HEK293T (cell line): ENCODE data around the gene KIAA1191.

Experiments
- CTCF ChIA-PET: fragments of 350-600 bp; formaldehyde crosslinking; extraction: SDS; loops from one replicate; lab custom pipeline; 2021; ENCODE audit warnings: antibody characterized with exemption, inconsistent platforms; lab: Yijun Ruan, JAX
- POLR2A ChIA-PET: fragments of 350-600 bp; formaldehyde crosslinking; extraction: SDS; loops from one replicate; lab custom pipeline; 2020; ENCODE audit warnings: antibody characterized with exemption, inconsistent platforms; lab: Yijun Ruan, JAX
- DNase-seq: peaks from one replicate; pipeline ENCODE4 v3.0.0; 2012; ENCODE audit warnings: mixed read lengths; ENCODE audit errors: extremely low spot score
- ARNT ChIP-seq: fragments of 450-650 bp; IDR thresholded peaks from 2 replicates; pipeline ENCODE4 v1.6.1; 2017; ENCODE audit warnings: mild to moderate bottlenecking
- BHLHE40 ChIP-seq: fragments of 450-650 bp; IDR thresholded peaks from 2 replicates; pipeline ENCODE4 v1.6.1; 2016; ENCODE audit warnings: mild to moderate bottlenecking, moderate library complexity, borderline replicate concordance
- CTBP1 ChIP-seq: fragments of 450-650 bp; IDR thresholded peaks from 2 replicates; pipeline ENCODE4 v1.6.1; 2016; ENCODE audit warnings: borderline replicate concordance
- ELF4 ChIP-seq: fragments of 450-650 bp; IDR thresholded peaks from 2 replicates; pipeline ENCODE4 v1.6.1; 2017; ENCODE audit warnings: antibody characterized with exemption
- FOXA1 ChIP-seq: fragments of 450-650 bp; IDR thresholded peaks from 2 replicates; pipeline ENCODE4 v1.6.1; 2016; ENCODE audit warnings: mild to moderate bottlenecking
- FOXK2 ChIP-seq: fragments of 450-650 bp; IDR thresholded peaks from 2 replicates; pipeline ENCODE4 v1.6.1; 2016; ENCODE audit warnings: mild to moderate bottlenecking
- FOXM1 ChIP-seq: fragments of 450-650 bp; IDR thresholded peaks from 2 replicates; pipeline ENCODE4 v1.6.1; 2017; ENCODE audit warnings: mild to moderate bottlenecking, borderline replicate concordance
- HDGF ChIP-seq: fragments of 450-650 bp; IDR thresholded peaks from 2 replicates; pipeline ENCODE4 v1.6.1; 2017; ENCODE audit warnings: antibody characterized with exemption, borderline replicate concordance
- L3MBTL2 ChIP-seq: fragments of 450-650 bp; conservative IDR thresholded peaks from 2 replicates; pipeline ENCODE4 v1.6.1; 2016; ENCODE audit warnings: mild to moderate bottlenecking
- LEF1 ChIP-seq: fragments of 450-650 bp; IDR thresholded peaks from 2 replicates; pipeline ENCODE4 v1.6.1; 2017; ENCODE audit warnings: mild to moderate bottlenecking, borderline replicate concordance
- NFRKB ChIP-seq: fragments of 450-650 bp; IDR thresholded peaks from 2 replicates; pipeline ENCODE4 v1.6.1; 2016; ENCODE audit warnings: mild to moderate bottlenecking, moderate library complexity
- PKNOX1 ChIP-seq: fragments of 450-650 bp; IDR thresholded peaks from 2 replicates; pipeline ENCODE4 v1.6.1; 2016
- SP1 ChIP-seq: fragments of 450-650 bp; IDR thresholded peaks from 2 replicates; pipeline ENCODE4 v1.6.1; 2017
- SUZ12 ChIP-seq: fragments of 450-650 bp; IDR thresholded peaks from 2 replicates; pipeline ENCODE4 v1.6.1; 2016; ENCODE audit warnings: mild to moderate bottlenecking
- TARDBP ChIP-seq: fragments of 450-650 bp; IDR thresholded peaks from 2 replicates; pipeline ENCODE4 v1.6.1; 2016
- ZNF384 ChIP-seq: fragments of 450-650 bp; IDR thresholded peaks from 2 replicates; pipeline ENCODE4 v1.6.1; 2016

The KIAA1191 gene

DNA sequence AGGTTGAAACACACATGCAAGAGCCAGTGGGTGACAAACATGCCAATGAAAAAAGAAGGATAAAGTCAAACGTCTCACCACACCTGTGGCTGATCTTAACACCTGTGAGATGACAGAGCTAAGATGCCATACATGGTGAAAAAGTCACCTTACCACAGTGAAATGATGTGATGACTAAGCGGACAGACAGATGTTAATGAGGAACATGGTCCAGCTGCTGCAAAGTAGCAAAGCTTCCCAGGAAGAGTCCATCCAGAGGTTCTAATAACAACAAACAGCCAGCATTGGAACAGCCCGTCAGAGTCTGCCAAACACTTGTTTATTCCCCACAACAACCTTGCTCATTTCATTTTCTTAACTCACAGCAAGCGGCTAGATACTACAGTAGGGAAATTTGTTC is 1.9 kb downstream of the KIAA1191 start:
- ChIA-PET CTCF (no interaction called here), POLR2A (interaction anchor here (1.3 to 3.7 kb wide), 3 partner anchors 9 to 29 kb away, joined by 3 to 22 read pairs (median 7); partner anchors contain the start of genes HIGD2A and NOP16)
- no peak for TF ChIP-seq TARDBP
- no peak for TF ChIP-seq L3MBTL2
- TF ChIP-seq NFRKB = no peak
- no peak for TF ChIP-seq SP1
- TF ChIP-seq ZNF384 = no peak
- DNase-seq = no peak

GRCh38 chr5:176356179-176356566 is 5.4 kb downstream of the KIAA1191 start:
- ChIA-PET CTCF (no interaction called here), POLR2A (no interaction called here)
- TF ChIP-seq ARNT (no peak), TARDBP (no peak), HDGF (no peak), ZNF384 (no peak), NFRKB (no peak), BHLHE40 (no peak), LEF1 (no peak), L3MBTL2 (no peak), FOXA1 (no peak), FOXK2 (no peak)

GRCh38 chr5:176355400-176356178 is 6.0 kb downstream of the KIAA1191 start:
- ChIA-PET POLR2A (interaction anchor here (1.2 kb wide), 1 partner anchor 33 kb away, joined by 4 read pairs; the partner anchor contains the start of genes HIGD2A and NOP16), CTCF (interaction anchor here (0.6 kb wide), 1 partner anchor 629 kb away, joined by 3 read pairs; no protein-coding TSS in a partner anchor)
- TF ChIP-seq NFRKB = no peak
- TF ChIP-seq ARNT = no peak
- no peak for TF ChIP-seq CTBP1
- no peak for TF ChIP-seq TARDBP
- no peak for TF ChIP-seq HDGF
- TF ChIP-seq SUZ12 = no peak
- no peak for TF ChIP-seq PKNOX1
- no peak for TF ChIP-seq FOXK2
- TF ChIP-seq ZNF384 = no peak
- TF ChIP-seq BHLHE40 = no peak
- no peak for DNase-seq

More at GRCh38 chr5:176356179-176356566, 5.4 kb downstream of the KIAA1191 start:
- DNase-seq = no peak

- TF ChIP-seq BHLHE40 (no peak), L3MBTL2 (no peak)
- DNase-seq = no peak
- ChIA-PET CTCF (interaction anchor here (0.8 kb wide), 1 partner anchor 623 kb away, joined by 4 read pairs; no protein-coding TSS in a partner anchor), POLR2A (interaction anchor here (3.4 kb wide), 1 partner anchor 8 kb away, joined by 12 read pairs; the partner anchor contains the start of gene KIAA1191)
Observed at GRCh38 chr5:176353533-176353932, 8.0 kb downstream of the KIAA1191 start.

DNA sequence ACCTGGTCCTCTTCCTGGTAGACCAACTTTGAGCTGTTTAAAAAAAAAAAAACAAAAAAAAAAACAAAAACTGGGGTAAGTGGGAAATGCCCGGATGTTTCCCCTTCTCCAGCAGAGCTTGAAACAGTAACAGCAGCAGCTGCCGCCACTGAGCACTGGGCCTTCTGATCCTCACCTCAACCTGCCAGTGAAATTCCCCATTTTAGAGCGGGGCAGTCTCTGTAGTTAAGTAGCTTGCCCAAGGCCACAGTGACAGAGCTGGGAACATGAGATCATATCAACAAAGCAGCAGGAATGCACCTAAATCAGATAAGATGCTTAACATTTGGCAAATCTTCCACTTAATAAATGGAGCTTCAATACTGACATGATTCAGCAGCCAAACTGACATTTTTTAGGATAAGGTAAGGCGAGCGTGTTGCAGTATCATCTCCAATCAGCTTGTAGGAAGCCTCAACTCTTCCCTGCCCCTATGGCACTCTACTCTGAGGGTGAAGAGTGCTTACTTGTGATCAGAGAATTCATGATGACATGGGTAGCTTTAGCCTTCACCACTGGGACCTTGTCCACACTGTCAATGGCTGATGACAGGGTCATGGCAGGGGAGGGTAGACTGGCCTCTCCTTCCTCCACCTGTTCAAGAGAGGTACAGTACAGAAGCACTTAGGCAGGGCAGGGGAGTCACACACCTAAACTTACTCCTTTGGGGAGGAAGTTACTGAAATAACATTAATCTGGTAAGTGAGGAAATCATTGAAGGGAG is 9.3 kb downstream of the KIAA1191 start:
- no peak for DNase-seq
- ChIA-PET CTCF (interaction anchor here (0.6 kb wide), 1 partner anchor 576 kb away, joined by 4 read pairs; no protein-coding TSS in a partner anchor), POLR2A (interaction anchor here (3.4 kb wide), 1 partner anchor 9 kb away, joined by 12 read pairs; the partner anchor contains the start of gene KIAA1191)
- TF ChIP-seq FOXK2 = no peak
- TF ChIP-seq FOXM1 = no peak
- TF ChIP-seq LEF1 = no peak
- no peak for TF ChIP-seq CTBP1
- no peak for TF ChIP-seq NFRKB
- TF ChIP-seq ELF4 = no peak
- no peak for TF ChIP-seq HDGF
- TF ChIP-seq TARDBP = no peak
- TF ChIP-seq L3MBTL2 = no peak
- TF ChIP-seq BHLHE40 = no peak
- TF ChIP-seq ZNF384 = no peak
- TF ChIP-seq PKNOX1 = no peak
- no peak for TF ChIP-seq SP1
- TF ChIP-seq FOXA1 = no peak
- no peak for TF ChIP-seq SUZ12
- TF ChIP-seq ARNT = no peak

DNA sequence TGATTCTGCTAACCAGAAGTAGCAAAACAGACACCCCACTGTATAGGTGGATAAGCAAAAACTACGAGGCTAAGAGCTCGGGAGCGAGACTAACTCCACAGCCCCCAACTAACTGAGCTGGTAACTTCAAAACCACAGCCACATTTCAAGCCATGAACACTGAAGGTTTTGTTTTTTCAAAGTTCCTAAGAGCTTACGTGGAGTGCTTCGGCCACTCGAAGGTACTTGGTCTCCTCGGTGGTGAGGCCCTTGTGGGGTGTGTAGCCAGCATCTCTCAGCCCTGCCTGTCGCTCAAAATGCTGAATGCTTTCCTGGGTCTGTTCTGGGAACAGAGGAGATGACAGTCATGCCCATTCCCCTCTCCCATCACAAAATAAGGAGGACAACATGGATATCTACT is 11.1 kb downstream of the KIAA1191 start:
- POLR2A ChIA-PET = interaction anchor here (1.1 kb wide), 1 partner anchor 10 kb away, joined by 7 read pairs; no protein-coding TSS in a partner anchor
- DNase-seq = no peak
- CTCF ChIA-PET = no interaction called here
- TF ChIP-seq PKNOX1 (no peak), FOXK2 (no peak), FOXA1 (no peak), HDGF (no peak), TARDBP (no peak)
